ENCODE data around the gene DCUN1D2. TPM values are rescaled to one million over a fixed set of nuclear protein-coding genes. Genes with fewer than 3 reads are reported as not detected.

Gene DCUN1D2
- total RNA-seq, 4 donors from 2014 or later = 13.6 to 32.5 (median 24.5) TPM

DNA sequence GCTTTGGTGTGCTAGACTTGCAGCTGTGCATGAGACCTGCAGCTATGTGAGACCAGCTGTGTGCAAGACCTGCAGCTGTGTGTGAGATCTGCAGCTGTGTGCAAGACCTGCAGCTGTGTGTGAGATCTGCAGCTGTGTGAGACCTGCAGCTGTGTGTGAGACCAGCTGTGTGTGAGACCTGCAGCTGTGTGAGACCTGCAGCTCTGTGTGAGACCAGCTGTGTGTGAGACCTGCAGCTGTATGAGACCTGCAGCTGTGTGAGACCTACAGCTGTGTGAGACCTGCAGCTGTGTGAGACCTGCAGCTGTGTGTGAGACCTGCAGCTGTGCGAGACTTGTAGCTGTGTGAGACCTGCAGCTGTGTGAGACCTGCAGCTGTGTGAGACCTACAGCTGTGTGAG lies 6.7 kb upstream of the DCUN1D2 start:
- TF ChIP-seq POLR2AphosphoS5 (IDR thresholded peaks at IDR 0.05) (no peak), POLR2A (IDR thresholded peaks at IDR 0.05; ENCODE audit: low read depth) (no peak), EP300 (IDR thresholded peaks at IDR 0.05) (no peak)
- TF ChIP-seq, protein P1, sequence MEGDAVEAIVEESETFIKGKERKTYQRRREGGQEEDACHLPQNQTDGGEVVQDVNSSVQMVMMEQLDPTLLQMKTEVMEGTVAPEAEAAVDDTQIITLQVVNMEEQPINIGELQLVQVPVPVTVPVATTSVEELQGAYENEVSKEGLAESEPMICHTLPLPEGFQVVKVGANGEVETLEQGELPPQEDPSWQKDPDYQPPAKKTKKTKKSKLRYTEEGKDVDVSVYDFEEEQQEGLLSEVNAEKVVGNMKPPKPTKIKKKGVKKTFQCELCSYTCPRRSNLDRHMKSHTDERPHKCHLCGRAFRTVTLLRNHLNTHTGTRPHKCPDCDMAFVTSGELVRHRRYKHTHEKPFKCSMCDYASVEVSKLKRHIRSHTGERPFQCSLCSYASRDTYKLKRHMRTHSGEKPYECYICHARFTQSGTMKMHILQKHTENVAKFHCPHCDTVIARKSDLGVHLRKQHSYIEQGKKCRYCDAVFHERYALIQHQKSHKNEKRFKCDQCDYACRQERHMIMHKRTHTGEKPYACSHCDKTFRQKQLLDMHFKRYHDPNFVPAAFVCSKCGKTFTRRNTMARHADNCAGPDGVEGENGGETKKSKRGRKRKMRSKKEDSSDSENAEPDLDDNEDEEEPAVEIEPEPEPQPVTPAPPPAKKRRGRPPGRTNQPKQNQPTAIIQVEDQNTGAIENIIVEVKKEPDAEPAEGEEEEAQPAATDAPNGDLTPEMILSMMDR (IDR thresholded peaks at IDR 0.05) = no peak
- intact Hi-C loops (cut with DNase I) = no loop called here
- Histone ChIP-seq H3K4me3 (no peak overlapping the region), H3K36me3 (peaks cover 42 to 78% (median 62%) of the 10 kb centered on the region in 4 donors), H3K27ac (replicated peaks in 1 of 4) (no peak overlapping the region), H3K9me3 (no peaks in the 10 kb centered on the region), H3K27me3 (no peaks in the 10 kb centered on the region), H3K4me1 (peaks cover 36 to 55% (median 53%) of the 10 kb centered on the region in 4 donors)
- no peak for DNase-seq (ENCODE audit: extremely low spot score)
- WGBS = 100% methylated on average over 1 of the region's 1 CpG

DNA sequence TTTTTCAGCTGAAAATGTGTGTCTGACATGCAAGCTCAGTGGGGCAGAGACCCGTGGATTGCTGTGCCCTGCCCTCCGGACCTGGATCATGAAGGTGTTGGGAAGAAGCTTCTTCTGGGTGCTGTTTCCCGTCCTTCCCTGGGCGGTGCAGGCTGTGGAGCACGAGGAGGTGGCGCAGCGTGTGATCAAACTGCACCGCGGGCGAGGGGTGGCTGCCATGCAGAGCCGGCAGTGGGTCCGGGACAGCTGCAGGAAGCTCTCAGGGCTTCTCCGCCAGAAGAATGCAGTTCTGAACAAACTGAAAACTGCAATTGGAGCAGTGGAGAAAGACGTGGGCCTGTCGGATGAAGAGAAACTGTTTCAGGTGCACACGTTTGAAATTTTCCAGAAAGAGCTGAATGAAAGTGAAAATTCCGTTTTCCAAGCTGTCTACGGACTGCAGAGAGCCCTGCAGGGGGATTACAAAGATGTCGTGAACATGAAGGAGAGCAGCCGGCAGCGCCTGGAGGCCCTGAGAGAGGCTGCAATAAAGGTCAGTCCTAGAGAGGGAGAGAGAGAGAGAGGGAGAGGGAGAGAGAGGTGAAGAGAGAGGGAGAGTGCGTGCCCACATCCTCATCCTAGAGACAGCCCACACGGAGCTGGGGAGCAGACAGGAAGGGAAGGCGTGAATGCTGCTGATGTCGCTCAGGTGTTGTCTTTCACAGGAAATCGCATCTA lies 5.1 kb upstream of the DCUN1D2 start:
- 43% methylated on average over 26 of the region's 26 CpGs for whole genome bisulfite sequencing
- H3K9me3 ChIP-seq = no peaks in the 10 kb centered on the region
- no peak for DNase-seq (ENCODE audit: extremely low spot score)
- peaks cover 41 to 66% (median 61%) of the 10 kb centered on the region in 4 donors for H3K4me1 ChIP-seq
- intact Hi-C loops (cut with DNase I) = no loop called here
- H3K27me3 ChIP-seq = no peaks in the 10 kb centered on the region
- H3K27ac ChIP-seq (replicated peaks in 1 of 4) = peak overlapping the region; percentile 33 to 62 (median 54)
- peak overlapping the region; percentile 16 to 34 (median 20) for H3K4me3 ChIP-seq
- TF ChIP-seq POLR2A (IDR thresholded peaks at IDR 0.05; ENCODE audit: low read depth) (no peak), POLR2AphosphoS5 (IDR thresholded peaks at IDR 0.05) (peak in 1 of 2 donors; percentile 8)
- peaks cover 27 to 62% (median 47%) of the 10 kb centered on the region in 4 donors for H3K36me3 ChIP-seq

DNA sequence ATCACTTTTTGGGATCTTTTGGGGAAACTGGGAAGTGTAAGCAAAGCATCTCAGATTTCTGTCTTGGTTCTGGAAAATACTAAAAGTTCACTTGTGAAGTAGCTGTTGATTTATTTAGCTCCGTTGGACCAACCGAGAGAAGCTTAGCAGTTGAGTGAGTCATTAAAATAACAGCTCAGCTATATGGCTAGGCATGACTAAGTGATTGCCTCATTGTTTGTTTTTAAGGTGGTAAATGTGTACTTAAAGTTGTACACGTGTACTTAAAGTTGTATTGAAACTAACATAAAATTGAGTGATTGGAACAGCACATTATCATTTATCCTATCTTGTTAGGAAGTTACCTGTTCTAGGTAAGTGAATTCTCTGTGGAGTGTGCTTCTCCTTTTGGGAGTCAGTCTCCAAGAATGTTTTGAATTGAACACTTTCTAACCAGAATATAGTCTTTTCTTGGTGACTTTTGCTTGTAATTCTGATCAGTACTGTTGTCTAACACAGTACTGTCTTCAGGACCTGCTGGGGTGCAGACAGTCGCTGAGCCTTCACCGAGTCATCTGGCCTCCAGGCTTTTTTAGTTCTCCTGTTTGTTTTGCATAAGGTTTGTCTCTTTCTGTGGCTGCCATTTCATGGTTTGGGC lies 2.9 kb upstream of the DCUN1D2 start:
- 37% methylated on average over 5 of the region's 5 CpGs for WGBS
- H3K9me3 ChIP-seq = no peaks in the 10 kb centered on the region
- no peak for DNase-seq (ENCODE audit: extremely low spot score)
- TF ChIP-seq POLR2AphosphoS5 (IDR thresholded peaks at IDR 0.05) (peak in 1 of 2 donors; percentile 48), POLR2A (IDR thresholded peaks at IDR 0.05; ENCODE audit: low read depth) (no peak)
- no peak overlapping the region for H3K4me3 ChIP-seq
- H3K27me3 ChIP-seq = no peaks in the 10 kb centered on the region
- peak overlapping the region; percentile 1 to 36 (median 18) for H3K27ac ChIP-seq (replicated peaks in 1 of 4)
- H3K4me1 ChIP-seq = peaks cover 51 to 84% (median 77%) of the 10 kb centered on the region in 4 donors
- peaks cover 12 to 40% (median 25%) of the 10 kb centered on the region in 4 donors for H3K36me3 ChIP-seq
- intact Hi-C loops (cut with DNase I) = no loop called here

DNA sequence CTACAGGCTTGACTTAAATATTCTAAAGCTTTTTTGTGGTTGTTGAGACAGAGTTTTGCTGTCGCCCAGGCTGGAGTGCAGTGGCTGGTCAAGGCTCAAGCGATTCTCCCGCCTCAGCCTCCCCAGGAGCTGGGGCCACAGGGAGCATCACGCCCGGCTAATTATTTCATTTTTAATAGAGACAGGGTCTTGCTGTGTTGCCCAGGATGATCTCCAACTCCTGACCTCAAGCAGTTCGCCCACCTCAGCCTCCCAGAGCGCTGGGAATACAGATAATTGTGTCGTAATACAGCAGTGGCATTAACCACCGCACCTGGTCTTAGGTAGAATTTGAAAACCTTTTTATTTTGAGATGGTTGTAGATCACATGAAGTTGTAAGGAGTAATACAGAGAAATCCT lies 1.5 kb upstream of the DCUN1D2 start:
- Histone ChIP-seq H3K27me3 (no peaks in the 10 kb centered on the region), H3K4me1 (peaks cover 56 to 87% (median 78%) of the 10 kb centered on the region in 4 donors), H3K4me3 (peak overlapping the region; percentile 79 to 94 (median 92)), H3K36me3 (peaks cover 1 to 25% (median 11%) of the 10 kb centered on the region in 4 donors), H3K9me3 (no peaks in the 10 kb centered on the region), H3K27ac (replicated peaks in 1 of 4) (peak overlapping the region; percentile 91 to 94 (median 92))
- TF ChIP-seq, protein P1 (IDR thresholded peaks at IDR 0.05) = no peak
- WGBS = 55% methylated on average over 9 of the region's 9 CpGs
- intact Hi-C loops (cut with DNase I) = no loop called here
- DNase-seq (ENCODE audit: extremely low spot score) = no peak

DNA sequence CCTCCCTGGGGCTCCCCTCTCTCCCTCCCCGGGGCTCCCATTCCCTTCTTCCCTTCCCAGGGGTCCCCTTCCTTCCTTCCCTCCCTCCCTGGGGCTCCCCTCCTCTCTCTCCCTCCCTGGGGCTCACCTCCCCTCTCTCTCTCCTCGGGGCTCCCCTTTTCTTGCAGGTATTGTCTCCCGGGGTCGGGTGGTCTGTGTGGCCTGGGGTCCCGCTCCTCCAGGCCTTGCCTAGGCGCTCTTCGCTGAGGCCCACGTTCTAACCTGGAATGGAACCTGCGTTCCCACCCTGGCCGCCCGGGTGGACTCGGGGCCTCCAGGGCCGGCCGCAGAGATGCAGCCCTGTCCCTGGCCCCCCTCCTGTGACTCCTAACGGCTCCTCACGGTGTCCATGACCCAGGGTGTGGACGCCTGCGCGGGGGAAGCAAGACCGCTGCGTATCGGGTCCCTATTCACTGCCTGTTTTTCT lies 940 bp upstream of the DCUN1D2 start:
- TF ChIP-seq POLR2AphosphoS5 (IDR thresholded peaks at IDR 0.05) (no peak), EP300 (IDR thresholded peaks at IDR 0.05) (no peak)
- TF ChIP-seq, protein P1 (IDR thresholded peaks at IDR 0.05) = no peak
- no peak for DNase-seq (ENCODE audit: extremely low spot score)
- no peaks in the 10 kb centered on the region for H3K27me3 ChIP-seq
- peaks cover 0 to 20% (median 8%) of the 10 kb centered on the region in 4 donors for H3K36me3 ChIP-seq
- intact Hi-C loops (cut with DNase I) = no loop called here
- peaks cover 57 to 85% (median 79%) of the 10 kb centered on the region in 4 donors for H3K4me1 ChIP-seq
- H3K27ac ChIP-seq (replicated peaks in 1 of 4) = peak overlapping the region; percentile 91 to 94 (median 92)
- H3K4me3 ChIP-seq = peak overlapping the region; percentile 79 to 94 (median 92)
- 0% methylated on average over 22 of the region's 22 CpGs for WGBS
- no peaks in the 10 kb centered on the region for H3K9me3 ChIP-seq

Data from esophagus muscularis mucosa (tissue), 4 donors.